Measurements from ENCODE around the gene PLA2R1. TPM values are rescaled to one million over a fixed set of nuclear protein-coding genes. Genes with fewer than 3 reads are reported as not detected.

Gene PLA2R1
- total and polyA plus RNA-seq, 7 donors = 0.17 to 0.97 (median 0.26) TPM

- no peak overlapping the region for H3K4me3 ChIP-seq
- no peak for DNase-seq
- TF ChIP-seq CTCF (IDR thresholded peaks at IDR 0.05) = no peak
- no peak for ATAC-seq
- H3K27ac ChIP-seq = no peak overlapping the region
- intact Hi-C loops (cut with DNase I) = no loop called here
- no peaks in the 10 kb centered on the region for H3K9me3 ChIP-seq
- no peaks in the 10 kb centered on the region for H3K36me3 ChIP-seq (ENCODE audit: insufficient read depth in 1 of 2, low read depth in 1 of 2)
- 89 to 95% (median 93%) methylated on average over 2 of the region's 2 CpGs for WGBS, 3 donors
- peaks cover 0 to 5% (median under 1%) of the 10 kb centered on the region in 3 donors for H3K27me3 ChIP-seq (ENCODE audit: insufficient read depth in 3 of 3, low read length in 2 of 3)
- H3K4me1 ChIP-seq = no peaks in the 10 kb centered on the region
Measured at GRCh38 chr2:159913900-159914299, 148.5 kb downstream of the PLA2R1 start.

GRCh38 chr2:159912580-159912979, 149.8 kb downstream of the PLA2R1 start:
- DNase-seq = no peak
- WGBS, 3 donors = 91 to 94% (median 94%) methylated on average over 4 of the region's 4 CpGs
- Histone ChIP-seq H3K4me1 (no peaks in the 10 kb centered on the region), H3K4me3 (no peak overlapping the region), H3K9me3 (no peaks in the 10 kb centered on the region), H3K27ac (no peak overlapping the region), H3K36me3 (ENCODE audit: insufficient read depth in 1 of 2, low read depth in 1 of 2) (no peaks in the 10 kb centered on the region), H3K27me3 (ENCODE audit: insufficient read depth in 3 of 3, low read length in 2 of 3) (no peaks in the 10 kb centered on the region)
- ATAC-seq = no peak
- intact Hi-C loops (cut with DNase I) = no loop called here
- TF ChIP-seq CTCF (IDR thresholded peaks at IDR 0.05) = no peak

GRCh38 chr2:159910951-159911350, 151.5 kb downstream of the PLA2R1 start:
- Histone ChIP-seq H3K4me3 (no peak overlapping the region), H3K9me3 (no peaks in the 10 kb centered on the region), H3K36me3 (ENCODE audit: insufficient read depth in 1 of 2, low read depth in 1 of 2) (no peaks in the 10 kb centered on the region), H3K27me3 (ENCODE audit: insufficient read depth in 3 of 3, low read length in 2 of 3) (no peaks in the 10 kb centered on the region), H3K4me1 (no peaks in the 10 kb centered on the region), H3K27ac (no peak overlapping the region)
- intact Hi-C loops (cut with DNase I) = no loop called here
- 42 to 56% (median 42%) methylated on average over 2 of the region's 2 CpGs for WGBS, 3 donors
- no peak for ATAC-seq
- no peak for DNase-seq
- no peak for TF ChIP-seq CTCF (IDR thresholded peaks at IDR 0.05)

GRCh38 chr2:159908623-159909022, 153.8 kb downstream of the PLA2R1 start:
- 76 to 85% (median 83%) methylated on average over 2 of the region's 2 CpGs for WGBS, 3 donors
- DNase-seq = no peak
- ATAC-seq = no peak
- Histone ChIP-seq H3K27me3 (ENCODE audit: insufficient read depth in 3 of 3, low read length in 2 of 3) (peaks cover 0 to 12% (median 7%) of the 10 kb centered on the region in 3 donors), H3K27ac (no peak overlapping the region), H3K4me1 (peaks cover 6% of the 10 kb centered on the region), H3K36me3 (ENCODE audit: insufficient read depth in 1 of 2, low read depth in 1 of 2) (no peaks in the 10 kb centered on the region), H3K4me3 (no peak overlapping the region), H3K9me3 (no peaks in the 10 kb centered on the region)
- intact Hi-C loops (cut with DNase I) = no loop called here
- TF ChIP-seq CTCF (IDR thresholded peaks at IDR 0.05) = no peak

- Histone ChIP-seq H3K36me3 (ENCODE audit: insufficient read depth in 1 of 2, low read depth in 1 of 2) (no peaks in the 10 kb centered on the region), H3K27ac (no peak overlapping the region), H3K9me3 (no peaks in the 10 kb centered on the region), H3K27me3 (ENCODE audit: insufficient read depth in 3 of 3, low read length in 2 of 3) (peaks cover 0 to 12% (median 7%) of the 10 kb centered on the region in 3 donors), H3K4me1 (peaks cover 6% of the 10 kb centered on the region), H3K4me3 (no peak overlapping the region)
- DNase-seq = no peak
- no peak for ATAC-seq
- no peak for TF ChIP-seq CTCF (IDR thresholded peaks at IDR 0.05)
- intact Hi-C loops (cut with DNase I) = no loop called here
- WGBS, 3 donors = 59 to 66% (median 63%) methylated on average over 1 of the region's 1 CpG
Measured at GRCh38 chr2:159907909-159908308, 154.5 kb downstream of the PLA2R1 start.
